ENCODE data around the gene GADL1. TPM values are rescaled to one million over a fixed set of nuclear protein-coding genes. Genes with fewer than 3 reads are reported as not detected.

The GADL1 gene
- total RNA-seq, 4 donors from 2014 or later = not detected

- no peak overlapping the region for H3K27ac ChIP-seq
- H3K9me3 ChIP-seq = no peaks in the 10 kb centered on the region
- no peak for DNase-seq (ENCODE audit: low spot score in 2 of 2)
- H3K4me1 ChIP-seq = no peaks in the 10 kb centered on the region
- TF ChIP-seq CTCF (IDR thresholded peaks at IDR 0.05) (no peak), POLR2A (IDR thresholded peaks at IDR 0.05) (no peak), EP300 (IDR thresholded peaks at IDR 0.05) (no peak)
- H3K27me3 ChIP-seq = no peaks in the 10 kb centered on the region
- whole genome bisulfite sequencing, 2 donors = 39 to 41% methylated on average over 3 of the region's 3 CpGs
- no peak overlapping the region for H3K4me3 ChIP-seq
- no peaks in the 10 kb centered on the region for H3K36me3 ChIP-seq
Observed at GRCh38 chr3:30764281-30764680, 130.2 kb downstream of the GADL1 start.

- DNase-seq (ENCODE audit: low spot score in 2 of 2) = no peak
- Histone ChIP-seq H3K27ac (no peak overlapping the region), H3K4me3 (no peak overlapping the region), H3K36me3 (no peaks in the 10 kb centered on the region), H3K27me3 (no peaks in the 10 kb centered on the region), H3K9me3 (no peaks in the 10 kb centered on the region), H3K4me1 (no peaks in the 10 kb centered on the region)
- TF ChIP-seq CTCF (IDR thresholded peaks at IDR 0.05) = no peak
- TF ChIP-seq EP300 (IDR thresholded peaks at IDR 0.05) = no peak
- TF ChIP-seq POLR2A (IDR thresholded peaks at IDR 0.05) = no peak
- 94 to 98% methylated on average over 3 of the region's 3 CpGs for WGBS, 2 donors
Observed at GRCh38 chr3:30761374-30761773, 133.1 kb downstream of the GADL1 start.

- no peak for TF ChIP-seq EP300 (IDR thresholded peaks at IDR 0.05)
- no peak for TF ChIP-seq POLR2A (IDR thresholded peaks at IDR 0.05)
- TF ChIP-seq CTCF (IDR thresholded peaks at IDR 0.05) = no peak
- no peaks in the 10 kb centered on the region for H3K9me3 ChIP-seq
- no peak overlapping the region for H3K27ac ChIP-seq
- H3K27me3 ChIP-seq = no peaks in the 10 kb centered on the region
- no peak overlapping the region for H3K4me3 ChIP-seq
- H3K36me3 ChIP-seq = no peaks in the 10 kb centered on the region
- WGBS, 2 donors = 90 to 99% methylated on average over 2 of the region's 2 CpGs
- no peaks in the 10 kb centered on the region for H3K4me1 ChIP-seq
- no peak for DNase-seq (ENCODE audit: low spot score in 2 of 2)
Observed at GRCh38 chr3:30760737-30761136, 133.7 kb downstream of the GADL1 start.

GRCh38 chr3:30760040-30760695, 134.3 kb downstream of the GADL1 start:
- DNase-seq (ENCODE audit: low spot score in 2 of 2) = no peak
- Histone ChIP-seq H3K36me3 (no peaks in the 10 kb centered on the region), H3K27me3 (no peaks in the 10 kb centered on the region), H3K4me3 (no peak overlapping the region), H3K27ac (no peak overlapping the region), H3K9me3 (no peaks in the 10 kb centered on the region), H3K4me1 (no peaks in the 10 kb centered on the region)
- TF ChIP-seq POLR2A (IDR thresholded peaks at IDR 0.05) = no peak
- no peak for TF ChIP-seq CTCF (IDR thresholded peaks at IDR 0.05)
- TF ChIP-seq EP300 (IDR thresholded peaks at IDR 0.05) = no peak
- 64 to 71% methylated on average over 3 of the region's 3 CpGs for WGBS, 2 donors

GRCh38 chr3:30756218-30756617, 138.2 kb downstream of the GADL1 start:
- Histone ChIP-seq H3K27ac (no peak overlapping the region), H3K27me3 (no peaks in the 10 kb centered on the region), H3K4me3 (no peak overlapping the region), H3K4me1 (no peaks in the 10 kb centered on the region), H3K36me3 (no peaks in the 10 kb centered on the region), H3K9me3 (no peaks in the 10 kb centered on the region)
- no peak for DNase-seq (ENCODE audit: low spot score in 2 of 2)
- TF ChIP-seq CTCF (IDR thresholded peaks at IDR 0.05) = no peak
- no peak for TF ChIP-seq EP300 (IDR thresholded peaks at IDR 0.05)
- TF ChIP-seq POLR2A (IDR thresholded peaks at IDR 0.05) = no peak
- 89 to 92% methylated on average over 3 of the region's 3 CpGs for WGBS, 2 donors

Data from tibial nerve (tissue), 4 donors.